ENCODE data around the gene GSTM1.
"Not testable (repeated sequence)": the region's sequence is repeated elsewhere in the genome, so short reads cannot be mapped to it uniquely, and the experiment has no call there.

The GSTM1 gene

DNA sequence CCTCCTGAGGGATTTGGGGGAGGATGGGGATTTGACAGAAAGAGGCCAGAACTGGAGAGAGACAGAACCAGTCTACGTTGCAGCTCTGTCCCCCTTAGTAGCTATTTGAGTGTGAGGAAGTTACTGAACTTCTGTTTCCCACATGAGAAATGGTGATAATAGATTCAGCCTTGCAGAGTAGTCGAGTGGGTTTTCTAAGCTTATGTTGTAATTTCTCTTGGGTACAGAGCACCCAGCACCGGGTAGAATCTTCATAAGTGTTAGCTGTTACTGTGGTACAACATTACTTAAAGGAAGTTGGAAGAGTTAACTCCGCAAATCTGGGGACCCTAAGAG, 27.0 kb upstream of the GSTM1 start:
- not testable (repeated sequence) for DNase-seq

DNA sequence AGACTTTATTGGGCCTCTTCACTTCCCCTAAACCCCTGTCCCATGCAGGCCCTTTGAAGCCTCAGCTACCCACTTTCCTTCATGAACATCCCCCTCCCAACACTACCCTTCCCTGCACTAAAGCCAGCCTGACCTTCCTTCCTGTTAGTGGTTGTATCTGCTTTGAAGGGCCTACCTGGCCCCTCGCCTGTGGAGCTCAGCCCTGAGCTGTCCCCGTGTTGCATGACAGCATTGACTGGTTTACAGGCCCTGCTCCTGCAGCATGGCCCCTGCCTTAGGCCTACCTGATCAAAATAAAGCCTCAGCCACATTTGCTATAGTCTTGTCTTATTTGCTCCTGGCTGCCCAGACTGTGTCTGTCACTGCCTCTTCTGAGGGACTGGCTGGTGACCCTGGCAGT, 26.2 kb upstream of the GSTM1 start:
- no peak for DNase-seq

DNA sequence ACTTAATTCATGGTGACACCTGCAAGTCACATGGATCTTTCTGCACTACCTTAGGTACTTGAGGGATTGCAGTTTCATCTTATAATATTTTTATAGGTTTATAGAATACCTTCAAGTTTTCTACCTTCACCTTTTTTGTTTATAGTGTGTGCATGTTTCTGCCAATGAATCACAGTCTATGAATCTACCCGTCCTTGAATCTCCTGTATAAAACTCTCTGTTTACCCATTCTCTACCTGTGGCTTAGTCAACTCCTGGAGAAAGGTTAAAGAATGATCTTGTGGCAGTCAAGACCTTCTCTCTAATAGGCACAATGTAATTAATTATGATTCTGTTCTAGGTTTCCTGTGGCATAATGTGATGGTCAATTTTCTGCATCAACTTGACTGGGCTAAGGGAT, 22.9 kb upstream of the GSTM1 start:
- no peak for DNase-seq

DNA sequence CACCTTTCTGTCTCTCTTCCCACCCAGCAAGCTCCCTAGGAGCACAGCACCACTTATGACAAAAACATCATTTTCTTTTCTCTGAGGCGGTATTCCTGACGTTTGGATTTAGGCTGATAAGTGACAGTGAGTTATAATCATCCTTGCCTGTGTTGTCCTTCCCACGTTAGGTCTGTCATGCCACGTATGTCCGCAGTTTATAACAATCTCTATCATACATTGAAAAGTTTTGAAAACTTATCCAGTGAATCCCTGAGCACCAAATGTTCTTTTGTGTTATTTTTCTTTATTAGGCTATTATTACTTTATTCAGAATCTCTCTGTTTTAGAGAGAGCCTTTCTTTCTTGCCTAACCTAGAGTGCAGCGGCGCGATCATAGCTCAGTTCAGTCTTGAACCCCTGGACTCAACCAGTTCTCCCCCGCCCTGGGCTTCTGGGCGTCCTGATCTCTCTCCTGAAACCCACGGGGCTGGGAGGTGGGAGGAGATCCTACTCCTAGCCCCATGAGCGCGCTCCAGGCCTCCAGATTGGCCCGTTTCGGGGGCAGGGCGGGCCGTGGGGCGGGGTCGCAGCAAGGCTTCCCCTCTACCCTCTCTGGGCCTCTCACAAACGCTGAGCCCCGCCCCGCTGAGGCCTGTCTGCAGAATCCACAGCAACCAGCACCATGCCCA, 20.0 kb upstream of the GSTM1 start, which contains the start of gene GSTM2:
Gene GSTM2 (plus strand): TSS at position 606 of the 671 bp plus-strand sequence. CDS start 59 bp downstream, at position 665.
- peak; percentile 82 for DNase-seq

DNA sequence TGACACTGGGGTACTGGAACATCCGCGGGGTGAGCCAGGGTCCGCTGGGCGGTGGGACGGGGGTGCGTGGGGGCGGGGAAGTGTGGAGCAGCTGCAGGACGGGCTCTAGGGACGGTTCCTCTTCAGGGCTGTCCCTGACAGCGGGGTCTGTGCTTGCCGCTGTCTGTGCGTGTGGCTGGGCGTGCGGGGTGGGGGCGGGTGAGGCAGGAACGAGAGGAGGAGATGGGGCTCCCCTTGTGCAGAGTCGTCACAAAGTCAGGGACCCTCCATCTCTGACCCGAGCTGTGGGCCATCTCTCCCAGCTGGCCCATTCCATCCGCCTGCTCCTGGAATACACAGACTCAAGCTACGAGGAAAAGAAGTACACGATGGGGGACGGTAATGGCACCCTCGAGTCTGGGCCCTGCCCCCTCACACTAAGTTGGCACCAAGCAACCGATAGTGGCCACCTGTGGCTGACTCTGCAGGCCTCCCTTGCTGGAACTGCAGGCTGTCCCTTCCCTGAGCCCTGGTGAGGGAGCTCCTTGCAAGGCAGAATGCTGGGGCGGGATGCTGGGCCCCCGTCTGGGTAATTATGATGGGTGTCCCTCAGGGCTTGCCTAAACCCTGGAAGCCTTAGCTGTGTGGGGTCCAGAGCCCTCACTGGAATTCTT, 19.4 kb upstream of the GSTM1 start:
- DNase-seq, result no peak

DNA sequence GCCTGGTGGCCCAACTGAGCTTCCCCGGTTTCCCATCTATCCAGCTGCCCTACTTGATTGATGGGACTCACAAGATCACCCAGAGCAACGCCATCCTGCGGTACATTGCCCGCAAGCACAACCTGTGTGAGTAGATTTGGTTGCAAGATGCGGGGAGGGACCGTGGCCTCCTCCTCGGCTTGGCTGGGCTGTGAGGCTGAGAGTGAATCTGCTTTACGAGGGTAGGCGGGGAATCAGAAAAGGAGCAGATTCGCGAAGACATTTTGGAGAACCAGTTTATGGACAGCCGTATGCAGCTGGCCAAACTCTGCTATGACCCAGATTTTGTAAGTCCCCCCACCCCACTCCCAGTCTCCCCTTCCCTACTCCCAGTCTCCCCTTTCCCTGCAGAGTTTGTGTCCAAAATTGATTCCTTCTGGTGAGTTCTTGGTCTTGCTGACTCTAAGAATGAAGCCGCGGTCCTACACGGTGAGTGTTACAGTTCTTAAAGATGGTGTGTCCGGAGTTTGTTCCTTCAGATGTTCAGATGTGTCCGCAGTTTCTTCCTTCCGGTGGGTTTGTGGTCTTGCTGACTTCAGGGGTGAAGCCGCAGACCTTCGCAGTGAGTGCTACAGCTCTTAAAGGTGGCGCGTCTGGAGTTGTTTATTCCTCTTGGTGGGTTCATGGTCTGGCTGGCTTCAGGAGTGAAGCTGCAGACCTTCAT, 18.2 kb upstream of the GSTM1 start:
- DNase-seq, result no peak

DNA sequence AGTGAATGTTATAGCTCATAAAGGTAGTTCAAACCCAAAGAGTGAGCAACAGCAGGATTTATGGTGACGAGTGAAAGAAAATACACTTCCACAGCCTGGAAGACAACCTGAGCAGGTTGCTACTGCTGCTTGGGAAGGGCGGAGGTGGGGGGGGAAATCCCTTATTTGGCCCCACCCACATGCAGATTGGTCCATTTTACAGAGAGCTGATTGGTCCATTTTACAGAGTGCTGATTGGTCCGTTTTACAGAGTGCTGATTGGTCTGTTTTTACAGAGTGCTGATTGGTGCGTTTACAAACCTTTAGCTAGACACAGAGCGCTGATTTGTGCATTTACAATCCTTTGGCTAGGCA, 17.7 kb upstream of the GSTM1 start:
- DNase-seq, result not testable (repeated sequence)

DNA sequence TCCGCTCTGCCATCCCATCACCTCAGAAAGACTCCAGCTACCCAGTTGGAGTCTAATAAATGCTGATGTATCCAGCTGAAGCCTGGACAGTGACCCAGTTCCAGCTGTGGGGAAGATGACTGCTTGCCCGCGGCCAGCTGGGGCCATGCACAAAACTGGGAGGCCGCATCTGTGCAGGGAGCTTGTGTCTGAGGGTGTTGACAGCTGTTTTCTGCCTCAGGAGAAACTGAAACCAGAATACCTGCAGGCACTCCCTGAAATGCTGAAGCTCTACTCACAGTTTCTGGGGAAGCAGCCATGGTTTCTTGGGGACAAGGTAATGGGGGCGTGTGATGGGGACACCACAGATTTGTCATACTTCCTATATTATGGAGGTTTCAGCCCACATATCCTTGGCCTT, 16.6 kb upstream of the GSTM1 start:
- no peak for DNase-seq

DNA sequence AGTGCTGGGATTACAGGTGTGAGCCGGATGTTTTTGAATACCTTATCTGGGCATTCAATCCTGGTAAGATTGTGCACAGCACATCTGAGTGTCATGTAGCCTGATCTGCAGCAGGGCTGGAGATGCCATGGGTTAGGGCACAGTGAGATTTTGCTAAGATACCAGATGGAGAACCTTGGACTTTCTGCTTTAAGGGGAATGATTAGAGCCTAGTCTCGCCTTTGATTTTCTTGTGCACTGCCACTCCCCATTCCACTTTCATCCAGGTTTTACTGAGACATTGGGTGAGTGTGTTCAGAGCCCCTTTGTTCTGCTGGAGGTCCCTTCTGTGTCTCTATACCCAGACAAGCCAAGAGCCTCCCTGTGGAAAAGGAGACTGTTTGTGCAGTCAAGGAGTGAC, 13.8 kb upstream of the GSTM1 start:
- DNase-seq, result not testable (repeated sequence)

DNA sequence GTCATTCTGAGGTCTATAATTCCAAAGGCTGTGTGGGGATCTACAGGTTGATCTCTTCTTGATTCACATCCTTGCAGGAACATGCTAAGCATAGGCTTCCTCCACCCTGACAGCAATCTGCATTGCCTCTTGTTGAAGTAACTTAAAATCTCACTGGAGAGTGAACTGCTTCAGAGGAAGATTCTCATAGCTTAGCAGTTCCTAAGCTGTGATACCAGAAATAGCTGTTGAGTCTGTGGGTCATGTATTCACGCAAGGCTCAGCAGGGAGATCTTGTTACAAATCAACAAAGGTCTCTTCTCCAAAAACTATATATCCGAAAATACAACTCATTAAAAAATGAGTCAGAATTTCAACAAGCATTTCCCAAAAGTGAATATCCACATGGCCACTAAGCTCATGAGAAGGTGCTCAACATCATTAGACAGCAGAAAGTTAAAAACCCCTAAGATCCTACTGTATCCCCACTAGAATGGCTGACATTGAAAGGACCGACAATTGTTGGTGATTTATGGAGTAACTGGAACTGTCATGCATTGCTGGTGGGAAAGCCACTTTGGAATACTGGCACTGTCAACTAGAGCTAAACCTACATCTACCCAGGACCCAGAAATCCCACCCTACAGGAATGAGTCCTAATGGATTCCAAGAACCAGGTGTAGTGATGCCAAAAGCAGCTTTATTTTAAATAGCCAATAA, 10.8 kb upstream of the GSTM1 start:
- DNase-seq, result not testable (repeated sequence)

DNA sequence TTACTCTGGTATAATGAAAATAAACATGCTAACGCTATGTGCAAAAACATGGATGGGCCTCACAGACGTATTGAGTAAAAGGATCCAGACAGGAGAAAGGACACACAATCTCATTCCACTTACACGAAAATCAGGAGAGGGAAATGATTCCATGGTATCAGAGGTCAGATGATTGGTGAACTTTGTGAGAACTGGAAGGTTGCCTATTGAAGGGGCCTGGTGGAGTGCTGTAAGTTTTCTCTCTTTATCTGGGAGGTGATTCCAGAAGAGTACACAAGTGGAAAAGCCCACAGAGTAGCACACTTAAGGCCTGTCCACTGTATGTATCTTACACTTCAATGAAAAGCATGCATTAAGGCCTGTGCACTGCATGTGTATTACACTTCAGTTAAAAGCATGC, 10.2 kb upstream of the GSTM1 start:
- DNase-seq, result no peak

DNA sequence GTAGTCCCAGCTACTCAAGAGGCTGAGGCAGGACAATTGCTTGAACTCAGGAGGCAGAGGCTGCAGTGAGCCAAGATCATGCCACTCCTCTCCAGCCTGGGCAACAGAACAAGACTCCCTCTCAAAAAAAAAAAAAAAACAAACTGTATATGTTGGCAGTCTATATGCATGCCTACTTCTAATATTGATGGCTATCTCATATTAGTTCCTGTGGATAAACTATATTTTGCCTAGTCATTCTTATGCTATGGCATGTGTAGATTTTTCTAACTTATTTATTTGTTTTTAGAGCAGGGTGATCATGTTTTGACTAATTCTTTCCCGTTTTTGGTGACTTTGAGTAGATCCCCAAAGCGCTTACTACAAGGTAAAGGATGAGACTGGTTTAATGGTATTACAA, 9.0 kb upstream of the GSTM1 start:
- not testable (repeated sequence) for DNase-seq

DNA sequence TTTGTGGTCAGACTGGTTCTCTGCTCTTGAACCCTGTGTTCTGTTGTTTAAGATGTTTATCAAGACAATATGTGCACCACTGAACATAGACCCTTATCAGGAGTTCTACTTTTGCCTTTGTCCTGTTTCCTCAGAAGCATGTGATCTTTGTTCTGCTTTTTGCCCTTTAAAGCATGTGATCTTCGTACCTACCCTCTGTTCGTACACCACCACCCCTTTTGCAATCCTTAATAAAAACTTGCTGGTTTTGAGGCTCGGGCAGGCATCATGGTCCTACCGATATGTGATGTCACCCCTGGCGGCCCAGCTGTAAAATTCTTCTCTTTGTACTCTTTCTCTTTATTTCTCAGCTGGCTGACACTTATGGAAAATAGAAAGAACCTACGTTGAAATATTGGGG, 2.8 kb upstream of the GSTM1 start:
- DNase-seq, result not testable (repeated sequence)

DNA sequence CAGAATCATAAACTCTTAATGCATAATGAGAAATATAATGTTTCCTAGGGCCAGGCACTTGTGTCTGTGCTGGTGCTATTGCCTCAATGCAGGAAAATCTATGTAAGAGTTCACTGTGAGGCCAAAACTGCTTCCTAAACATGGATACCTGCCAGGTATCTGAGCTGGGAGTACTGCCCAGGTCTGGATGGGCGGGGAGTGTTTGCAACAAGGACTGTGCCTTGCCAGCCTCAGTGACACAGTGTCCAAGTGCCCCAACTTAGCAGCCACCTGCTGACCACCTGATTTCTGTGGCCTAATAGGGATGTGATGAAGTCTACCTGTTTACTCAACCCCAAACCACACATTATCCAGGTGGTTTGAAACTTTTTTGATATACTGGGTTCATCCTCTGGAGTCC, 2.2 kb upstream of the GSTM1 start:
- DNase-seq, result not testable (repeated sequence)

DNA sequence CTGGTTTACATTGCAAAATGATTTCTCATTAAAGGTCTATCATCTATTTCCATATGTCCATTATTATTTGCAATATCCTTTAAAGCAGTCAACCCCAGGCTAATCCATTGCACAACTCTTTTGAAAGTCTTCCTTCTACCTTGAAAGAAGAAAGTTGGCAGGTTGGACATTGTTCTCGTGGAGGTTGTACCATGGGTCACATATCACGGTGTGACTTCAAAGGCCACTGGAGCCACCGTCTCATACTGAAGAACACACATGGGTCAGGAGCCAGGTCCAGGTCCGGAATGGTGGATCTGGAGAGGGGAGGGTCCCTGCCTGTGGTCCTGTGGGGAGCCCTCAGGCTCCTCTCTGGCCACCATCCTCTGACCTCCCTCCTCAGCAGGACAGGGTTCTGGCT, 1.7 kb upstream of the GSTM1 start:
- not testable (repeated sequence) for DNase-seq

DNA sequence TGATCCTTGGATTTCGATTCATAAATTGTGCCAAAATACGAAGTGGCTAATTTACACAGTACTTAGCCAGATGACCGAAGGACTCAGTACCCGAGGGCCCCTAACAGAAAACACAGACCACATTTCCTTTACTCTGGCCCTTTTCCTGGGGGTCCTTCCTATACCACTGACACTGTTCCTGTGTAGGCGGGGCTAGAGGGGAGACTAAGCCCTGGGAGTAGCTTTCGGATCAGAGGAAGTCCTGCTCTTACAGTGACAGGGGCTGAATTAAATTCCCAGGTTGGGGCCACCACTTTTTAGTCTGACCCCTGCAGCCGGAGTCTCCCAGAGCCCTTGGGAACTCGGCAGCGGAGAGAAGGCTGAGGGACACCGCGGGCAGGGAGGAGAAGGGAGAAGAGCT, 508 bp upstream of the GSTM1 start:
- not testable (repeated sequence) for DNase-seq

DNA sequence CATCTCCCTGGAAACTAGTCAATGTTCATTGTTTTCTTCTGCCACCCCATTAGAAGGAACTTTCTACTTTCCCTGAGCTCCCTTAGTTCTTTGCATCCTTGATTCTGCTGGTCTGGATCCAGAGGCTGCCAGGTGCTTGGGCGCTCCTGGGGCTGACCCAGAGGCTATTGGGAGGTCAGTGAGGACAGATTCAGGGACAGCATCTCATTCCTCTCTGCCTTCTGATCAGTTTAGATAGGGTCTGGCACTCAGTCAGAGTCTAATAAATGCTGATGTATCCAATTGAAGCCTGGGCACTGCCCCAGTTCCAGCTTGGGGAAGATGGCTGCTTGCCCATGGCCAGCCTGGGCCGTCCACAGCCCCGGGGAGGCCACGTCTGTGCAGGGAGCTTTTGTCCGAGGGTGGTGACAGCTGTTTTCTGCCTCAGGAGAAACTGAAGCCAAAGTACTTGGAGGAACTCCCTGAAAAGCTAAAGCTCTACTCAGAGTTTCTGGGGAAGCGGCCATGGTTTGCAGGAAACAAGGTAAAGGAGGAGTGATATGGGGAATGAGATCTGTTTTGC, 2.3 kb downstream of the GSTM1 start:
- DNase-seq, result no peak

DNA sequence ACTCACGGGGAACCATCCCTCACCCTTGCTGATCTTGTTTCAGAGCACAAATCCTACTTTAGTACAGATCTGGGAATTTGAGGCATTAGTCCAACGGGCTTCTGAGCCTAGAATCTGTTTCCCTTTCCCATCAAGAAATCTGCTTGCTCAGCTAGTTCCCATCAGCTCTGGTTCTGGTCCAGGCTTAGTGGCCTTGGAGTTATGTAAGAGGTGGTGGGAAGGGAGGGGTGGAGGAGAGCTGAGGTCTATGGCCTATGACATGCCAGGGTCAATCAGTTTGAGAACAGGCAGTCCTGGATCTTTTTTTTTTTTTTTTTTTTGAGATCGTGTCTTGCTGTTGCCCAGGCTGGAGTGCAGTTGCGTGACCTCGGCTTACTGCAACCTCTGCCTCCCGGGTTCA, 4.1 kb downstream of the GSTM1 start:
- no peak for DNase-seq

DNA sequence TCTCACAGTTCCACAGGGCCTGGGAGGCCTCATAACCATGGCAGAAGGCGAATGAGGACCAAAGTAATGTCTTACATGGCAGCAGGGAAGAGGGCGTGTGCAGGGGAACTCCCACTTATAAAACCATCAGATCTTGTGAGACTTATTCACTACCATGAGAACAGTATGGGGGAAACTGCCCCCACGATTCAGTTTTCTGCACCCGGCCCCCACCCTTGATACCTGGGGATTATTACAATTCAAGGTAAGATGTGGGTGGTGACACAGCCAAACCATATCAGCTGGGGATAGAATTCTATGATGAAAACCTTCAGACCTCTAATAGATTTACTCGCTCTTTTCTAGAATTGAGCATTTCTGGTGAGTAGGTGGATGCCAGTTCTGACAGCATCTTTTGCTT, 6.8 kb downstream of the GSTM1 start:
- DNase-seq, result not testable (repeated sequence)

DNA sequence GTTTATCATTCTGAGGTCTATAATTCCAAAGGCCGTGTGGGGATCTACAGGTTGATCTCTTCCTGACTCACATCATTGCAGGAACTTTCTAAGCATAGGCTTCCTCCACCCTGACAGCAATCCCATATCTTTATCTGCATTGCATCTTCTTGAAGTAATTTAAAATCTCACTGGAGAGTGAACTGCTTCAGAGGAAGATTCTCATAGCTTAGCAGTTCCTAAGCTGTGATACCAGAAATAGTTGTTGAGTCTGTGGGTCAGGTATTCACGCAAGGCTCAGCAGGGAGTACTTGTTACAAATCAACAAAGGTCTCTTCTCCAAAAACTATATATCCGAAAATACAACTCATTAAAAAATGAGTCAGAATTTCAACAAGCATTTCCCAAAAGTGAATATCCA, 7.5 kb downstream of the GSTM1 start:
- not testable (repeated sequence) for DNase-seq

DNA sequence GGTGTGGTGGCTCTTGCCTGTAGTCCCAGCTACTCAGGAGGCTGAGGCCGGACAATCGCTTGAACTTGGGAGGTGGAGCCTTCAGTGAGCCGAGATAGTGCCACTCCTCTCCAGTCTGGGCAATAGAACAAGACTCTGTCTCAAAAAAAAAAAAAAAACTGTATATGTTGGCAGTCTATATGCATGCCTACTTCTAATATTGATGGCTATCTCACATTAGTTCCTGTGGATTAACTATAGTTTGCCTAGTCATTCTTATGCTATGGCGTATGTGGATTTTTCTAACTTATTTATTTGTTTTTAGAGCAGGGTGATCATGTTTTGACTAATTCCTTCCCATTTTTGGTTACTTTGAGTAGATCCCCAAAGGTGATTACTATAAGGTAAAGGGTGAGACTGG, 9.4 kb downstream of the GSTM1 start:
- DNase-seq, result no peak

DNA sequence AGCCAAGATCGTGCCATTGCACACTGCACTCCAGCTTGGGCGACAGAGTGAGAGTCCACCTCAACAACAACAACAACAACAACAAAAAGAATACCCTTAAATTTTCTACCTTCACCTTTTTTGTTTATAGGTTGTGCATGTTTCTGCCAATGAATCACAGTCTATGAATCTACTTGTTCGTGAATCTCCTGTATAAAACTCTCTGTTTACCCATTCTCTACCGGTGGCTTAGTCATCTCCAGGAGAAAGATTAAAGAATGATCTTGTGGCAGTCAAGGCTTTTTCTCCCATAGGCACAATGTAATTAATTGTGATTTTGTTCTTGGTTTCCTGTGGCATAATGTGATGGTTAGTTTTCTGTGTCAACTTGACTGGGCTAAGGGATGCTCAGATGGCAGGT, 10.2 kb downstream of the GSTM1 start:
- DNase-seq, result not testable (repeated sequence)

DNA sequence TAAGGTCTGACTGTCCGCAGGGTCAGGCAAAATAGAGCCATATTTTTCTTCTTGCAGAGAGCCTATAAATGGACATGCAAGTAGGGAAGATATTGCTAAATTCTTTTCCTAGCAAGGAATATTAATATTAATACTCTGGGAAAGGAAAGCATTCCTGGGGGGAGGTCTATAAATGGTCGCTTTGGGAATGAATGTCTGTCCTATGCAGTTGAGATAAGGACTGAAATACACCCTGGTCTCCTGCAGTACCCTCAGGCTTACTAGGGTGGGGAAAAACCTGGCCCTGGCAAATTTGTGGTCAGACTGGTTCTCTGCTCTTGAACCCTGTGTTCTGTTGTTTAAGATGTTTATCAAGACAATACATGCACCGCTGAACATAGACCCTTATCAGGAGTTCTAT, 15.3 kb downstream of the GSTM1 start:
- not testable (repeated sequence) for DNase-seq

All from NCI-H510A (cell line).